GM19397 (cell line): Measurements from ENCODE around the gene OR4N5.
"Not testable (repeated sequence)": the region's sequence is repeated elsewhere in the genome, so short reads cannot be mapped to it uniquely, and the experiment has no call there.

Experiments
- ATAC-seq: cut with Tn5 transposase; IDR thresholded peaks from one replicate; pipeline ENCODE4 v1.9.1; 2021; ENCODE audit warnings: mild to moderate bottlenecking, moderate library complexity; ENCODE audit not compliant: unreplicated experiment

OR4N5 gene

GRCh38 chr14:20138520-20138919 lies at the start of gene OR4N5:
TSS of gene OR4N5 (plus strand) at chr14:20138820. CDS start at chr14:20143736, 4,916 bp downstream.
- ATAC-seq, result no peak

DNA sequence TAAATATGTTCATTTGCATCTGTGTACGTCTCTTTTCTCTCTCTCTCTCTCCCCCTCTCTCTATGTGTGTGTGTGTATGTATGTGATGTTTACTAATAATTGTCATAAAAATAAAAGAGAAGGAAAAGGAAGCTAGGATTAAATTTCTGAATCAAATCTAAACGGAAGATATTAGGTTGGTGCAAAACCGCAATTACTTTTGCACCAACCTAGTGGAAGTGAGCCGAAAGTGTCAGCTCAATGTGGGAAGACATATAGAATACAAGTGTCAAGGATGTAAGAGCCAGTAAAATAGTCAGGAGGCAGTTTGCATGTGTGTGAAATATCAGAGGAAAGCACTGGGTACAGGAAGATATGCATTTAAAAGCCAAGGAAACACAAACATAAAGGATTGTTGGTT lies 46.6 kb upstream of the OR4N5 start:
- no peak for ATAC-seq

- ATAC-seq, result no peak
These were observed 45.2 kb upstream of the OR4N5 start for GRCh38 chr14:20093442-20093841.

DNA sequence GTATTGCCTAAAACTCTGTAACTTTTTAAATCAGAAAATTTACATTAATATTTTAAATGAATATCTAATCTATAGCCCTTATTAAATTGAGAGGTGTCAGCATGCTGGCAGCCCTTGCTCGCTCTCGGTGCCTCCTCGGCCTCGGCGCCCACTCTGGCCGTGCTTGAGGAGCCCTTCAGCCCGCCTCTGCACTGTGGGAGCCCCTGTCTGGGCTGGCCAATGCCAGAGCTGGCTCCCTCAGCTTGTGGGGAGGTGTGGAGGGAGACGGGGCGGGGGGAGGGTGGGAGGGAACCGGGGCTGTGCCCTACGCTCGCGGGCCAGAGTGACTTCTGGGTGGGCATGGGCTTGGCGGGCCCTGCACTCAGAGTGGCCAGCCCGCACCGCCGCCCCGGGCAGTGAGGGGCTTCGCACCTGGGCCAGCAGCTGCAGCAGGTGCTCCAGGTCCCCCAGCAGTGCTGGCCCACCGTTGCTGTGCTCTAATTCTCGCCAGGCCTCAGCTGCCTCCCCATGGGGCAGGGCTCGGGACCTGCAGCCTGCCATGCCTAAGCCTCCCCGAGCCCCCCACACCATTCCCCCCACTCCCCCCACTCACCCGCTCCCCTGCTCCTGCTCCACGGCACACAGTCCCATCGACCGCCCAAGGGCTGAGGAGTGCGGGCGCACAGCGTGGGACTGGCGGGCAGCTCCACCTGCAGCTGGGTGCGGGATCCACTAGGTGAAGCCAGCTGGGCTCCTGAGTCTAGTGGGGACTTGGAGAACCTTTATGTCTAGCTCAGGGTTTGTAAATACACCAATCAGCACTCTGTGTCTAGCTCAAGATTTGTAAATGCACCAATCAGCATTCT lies 39.5 kb upstream of the OR4N5 start:
- not testable (repeated sequence) for ATAC-seq

DNA sequence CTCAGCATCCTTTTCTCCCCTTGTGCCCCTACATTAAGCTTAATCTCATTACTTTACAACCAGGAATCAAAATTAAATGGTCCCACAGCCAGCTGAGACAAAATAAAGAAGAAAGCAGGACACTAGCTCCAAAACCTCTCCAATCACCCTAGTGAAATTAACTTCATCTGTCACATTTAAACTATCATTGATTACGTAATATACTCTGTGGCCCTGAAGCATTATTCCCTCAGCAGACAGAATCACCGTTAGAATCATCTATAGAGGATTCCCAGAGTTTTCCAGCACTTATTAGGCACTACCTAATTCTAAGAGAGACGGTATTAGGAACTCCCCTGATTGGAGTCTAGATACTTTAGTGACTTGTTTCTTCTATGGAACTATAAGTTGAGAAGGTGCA lies 28.2 kb upstream of the OR4N5 start, which contains the start of gene OR4K17:
OR4K17 (plus strand) TSS at position 302 of the 400 bp plus-strand sequence. CDS start 6,761 bp downstream, outside the sequence.
- no peak for ATAC-seq

- ATAC-seq, result no peak
These were observed 26.3 kb upstream of the OR4N5 start for GRCh38 chr14:20112321-20112720.

DNA sequence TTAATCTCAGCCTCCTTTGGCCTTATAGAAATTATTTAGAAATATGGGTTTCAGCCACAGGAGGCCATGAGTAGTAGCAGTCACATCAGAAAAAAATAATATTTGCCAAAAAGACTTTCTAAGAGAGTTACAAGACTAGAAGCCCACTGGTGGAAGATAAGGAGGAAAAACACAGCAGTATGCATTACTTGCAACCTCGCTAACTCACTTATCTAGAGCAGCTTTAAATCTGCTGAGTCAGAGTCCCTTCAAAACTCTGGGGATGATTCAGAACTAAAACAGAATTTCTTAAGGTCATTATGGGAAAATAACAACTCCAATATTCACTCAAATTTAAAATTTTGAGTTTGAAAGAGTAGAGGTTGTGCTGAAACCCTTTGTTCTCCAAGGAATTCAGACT lies 21.9 kb upstream of the OR4N5 start:
- ATAC-seq, result no peak

- no peak for ATAC-seq
These were observed 19.8 kb upstream of the OR4N5 start for GRCh38 chr14:20118795-20119194.

DNA sequence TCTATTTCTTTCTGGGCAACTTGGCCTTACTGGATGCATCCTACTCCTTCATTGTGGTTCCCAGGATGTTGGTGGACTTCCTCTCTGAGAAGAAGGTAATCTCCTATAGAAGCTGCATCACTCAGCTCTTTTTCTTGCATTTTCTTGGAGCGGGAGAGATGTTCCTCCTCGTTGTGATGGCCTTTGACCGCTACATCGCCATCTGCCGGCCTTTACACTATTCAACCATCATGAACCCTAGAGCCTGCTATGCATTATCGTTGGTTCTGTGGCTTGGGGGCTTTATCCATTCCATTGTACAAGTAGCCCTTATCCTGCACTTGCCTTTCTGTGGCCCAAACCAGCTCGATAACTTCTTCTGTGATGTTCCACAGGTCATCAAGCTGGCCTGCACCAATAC lies 5.3 kb downstream of the OR4N5 start:
- no peak for ATAC-seq

GRCh38 chr14:20144820-20145219 lies 6.2 kb downstream of the OR4N5 start:
- ATAC-seq, result no peak

DNA sequence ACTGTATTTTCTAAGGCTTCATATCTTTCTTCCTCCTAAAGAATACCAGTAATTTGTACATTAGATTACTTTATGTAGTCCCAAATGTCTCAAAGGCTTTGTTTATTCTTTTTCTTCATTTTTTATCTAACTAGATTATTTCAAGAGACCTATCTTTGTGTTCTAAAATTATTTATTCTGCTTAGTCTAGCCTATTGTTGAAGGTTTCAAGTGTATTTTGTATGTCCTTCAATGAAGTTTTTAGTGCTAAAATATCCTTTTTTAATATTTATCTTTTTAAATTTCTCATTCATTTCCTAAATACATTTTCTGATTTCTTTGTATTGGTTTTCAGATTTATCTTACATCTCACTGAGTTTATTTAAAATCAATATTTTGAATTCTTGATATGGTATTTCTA lies 25.8 kb downstream of the OR4N5 start:
- no peak for ATAC-seq

DNA sequence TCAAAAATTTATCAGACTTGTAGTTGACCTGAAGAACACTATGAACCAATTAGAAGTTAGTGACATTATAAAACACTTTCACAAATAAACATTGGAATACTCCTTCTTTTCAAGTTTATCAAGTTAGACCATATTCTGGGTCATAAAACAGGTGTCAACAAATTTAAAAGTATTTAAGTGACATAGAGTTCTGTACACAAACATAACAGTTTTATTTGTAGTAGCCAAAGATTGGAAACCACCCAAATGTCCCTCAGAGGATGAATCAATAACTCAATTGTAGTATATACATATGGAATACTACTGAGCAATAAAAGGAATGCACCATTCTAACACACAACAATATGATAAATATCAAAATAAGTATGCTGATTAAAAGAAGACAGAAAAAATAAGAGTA lies 28.5 kb downstream of the OR4N5 start:
- no peak for ATAC-seq

DNA sequence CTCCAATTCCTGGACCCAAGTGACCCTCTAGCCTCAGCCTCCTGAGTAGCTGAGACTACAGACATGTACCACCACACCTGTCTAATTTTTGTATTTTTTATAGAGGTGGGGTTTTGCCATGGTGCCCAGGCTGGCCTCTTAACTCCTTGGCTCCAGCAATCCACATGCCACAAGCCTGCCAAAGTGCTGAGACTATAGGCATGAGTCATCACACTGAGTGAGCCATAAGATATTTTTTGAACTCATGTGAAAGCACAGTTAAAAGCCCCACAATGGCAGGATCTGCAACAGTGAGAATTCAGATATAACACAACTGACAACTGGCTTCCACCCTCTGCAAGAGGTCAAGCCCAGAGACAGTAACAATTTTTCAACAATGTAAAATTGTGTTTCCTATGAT lies 31.2 kb downstream of the OR4N5 start:
- ATAC-seq, result not testable (repeated sequence)

DNA sequence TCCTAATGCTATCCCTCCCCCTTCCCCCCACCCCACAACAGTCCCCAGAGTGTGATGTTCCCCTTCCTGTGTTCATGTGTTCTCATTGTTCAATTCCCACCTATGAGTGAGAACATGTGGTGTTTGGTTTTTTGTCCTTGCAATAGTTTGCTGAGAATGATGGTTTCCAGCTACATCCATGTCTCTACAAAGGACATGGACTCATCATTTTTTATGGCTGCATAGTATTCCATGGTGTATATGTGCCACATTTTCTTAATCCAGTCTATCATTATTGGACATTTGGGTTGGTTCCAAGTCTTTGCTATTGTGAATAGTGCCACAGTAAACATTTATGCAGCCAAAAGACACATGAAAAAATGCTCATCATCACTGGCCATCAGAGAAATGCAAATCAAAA lies 35.6 kb downstream of the OR4N5 start:
- ATAC-seq, result not testable (repeated sequence)

DNA sequence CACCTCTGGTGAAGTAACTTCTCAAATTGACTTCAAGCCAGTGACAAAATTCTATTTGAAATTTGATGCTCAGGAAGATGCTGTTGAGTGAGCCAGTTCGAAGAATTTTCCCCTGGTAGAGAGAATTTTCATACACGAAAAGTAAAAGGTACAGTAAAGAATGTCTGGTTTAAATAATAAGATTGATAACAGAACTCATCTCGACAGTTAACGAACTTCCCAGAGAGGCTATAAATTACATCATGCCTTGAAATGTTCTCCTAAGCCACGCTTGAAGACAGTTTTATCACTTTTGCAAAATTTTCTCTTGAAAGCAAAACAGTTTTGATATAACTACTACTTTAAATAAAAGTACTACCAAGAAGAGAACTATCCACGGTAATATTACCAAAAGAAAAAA lies 37.7 kb downstream of the OR4N5 start:
- no peak for ATAC-seq

DNA sequence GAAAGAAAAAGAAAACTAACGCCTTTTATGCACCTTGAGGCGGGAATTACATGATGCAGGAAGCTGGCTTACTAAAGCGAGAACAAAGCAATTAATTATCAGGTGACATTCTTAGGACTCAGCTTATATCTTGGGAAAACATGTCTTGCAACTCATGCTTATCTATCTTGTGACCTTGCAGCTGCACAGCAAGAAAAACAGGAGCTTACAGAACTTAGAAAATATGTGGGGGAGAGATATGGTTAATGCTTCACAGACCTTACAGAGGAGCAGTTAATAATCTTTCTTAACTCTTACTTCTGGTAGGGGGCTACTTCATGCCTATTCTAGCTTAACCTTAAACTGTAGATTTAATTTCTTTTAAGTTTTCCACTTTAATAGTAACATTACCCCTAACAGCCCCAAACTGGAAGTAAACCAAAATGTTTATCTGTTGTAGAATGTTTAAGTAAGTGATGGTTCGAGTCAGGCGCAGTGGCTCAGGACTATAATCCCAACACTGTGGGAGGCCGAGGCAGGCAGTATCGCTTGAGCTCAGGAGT lies 38.9 kb downstream of the OR4N5 start:
- no peak for ATAC-seq

- ATAC-seq, result no peak
These were observed 40.6 kb downstream of the OR4N5 start for GRCh38 chr14:20179218-20179617.

- no peak for ATAC-seq
These were observed 41.3 kb downstream of the OR4N5 start for GRCh38 chr14:20179880-20180279.

- ATAC-seq, result no peak
These were observed 41.9 kb downstream of the OR4N5 start for GRCh38 chr14:20180486-20180885.

DNA sequence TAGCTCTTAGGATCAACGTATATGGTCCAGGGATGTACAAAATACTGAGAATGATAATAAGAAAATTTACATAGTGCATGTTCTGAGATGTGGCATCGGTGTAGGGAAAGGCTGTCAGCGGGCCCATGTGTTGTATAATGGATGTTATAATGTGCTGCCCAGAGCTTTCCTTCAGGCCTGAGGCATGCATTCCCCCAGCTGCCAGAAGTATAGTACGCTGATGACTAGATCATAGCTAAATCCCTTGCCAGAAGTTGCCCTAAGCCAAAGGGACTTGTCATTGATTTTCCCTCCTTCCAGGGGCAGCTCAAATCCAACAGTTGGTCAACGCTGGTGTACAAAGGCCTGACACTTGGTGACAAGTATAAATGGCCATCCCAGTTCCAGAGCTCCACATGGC lies 45.6 kb downstream of the OR4N5 start:
- ATAC-seq, result no peak

- ATAC-seq, result no peak
These were observed 52.0 kb downstream of the OR4N5 start, which contains the start of gene OR11G2 for GRCh38 chr14:20190596-20190995. TSS of gene OR11G2 (plus strand) at chr14:20190896. CDS start at chr14:20197438, 6,542 bp downstream.

DNA sequence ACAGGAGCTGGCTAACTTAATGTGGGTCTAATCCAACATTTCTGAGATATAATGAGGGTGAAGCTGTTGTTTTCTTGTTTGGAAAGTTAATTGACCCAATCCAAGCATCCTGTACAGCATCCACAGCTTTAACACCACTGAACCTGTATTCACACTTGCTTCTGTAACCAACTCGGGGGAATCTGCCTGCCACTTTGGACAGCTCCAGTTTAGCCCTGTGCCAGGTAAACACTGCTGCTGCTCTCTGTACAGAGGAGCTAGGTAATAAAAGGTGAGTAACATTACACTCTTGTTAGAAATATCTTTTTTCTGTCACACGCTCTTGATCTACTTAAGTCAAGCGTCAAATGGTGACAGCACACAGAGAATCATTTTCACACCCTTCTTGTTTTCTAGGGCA lies 52.8 kb downstream of the OR4N5 start:
- no peak for ATAC-seq
